Stimulated activated CD8-positive, alpha-beta memory T cell treated with anti-CD3 and anti-CD28 coated beads, Interleukin-7, amount 100 ng/mL, for 48 hours (primary cell): ENCODE measurements around the gene CST7.
A peak's percentile ranks its signal among the peaks of the same experiment; 100 is the strongest.
"Not testable (repeated sequence)": the region's sequence is repeated elsewhere in the genome, so short reads cannot be mapped to it uniquely, and the experiment has no call there.

Experiments used
- DNase-seq, 2 donors: peaks; one replicate each; pipeline ENCODE4 v3.0.0-alpha.2; 2020; ENCODE audit warnings: low read depth in 1 of 2; ENCODE audit errors: extremely low read depth in 1 of 2

Gene CST7

DNA sequence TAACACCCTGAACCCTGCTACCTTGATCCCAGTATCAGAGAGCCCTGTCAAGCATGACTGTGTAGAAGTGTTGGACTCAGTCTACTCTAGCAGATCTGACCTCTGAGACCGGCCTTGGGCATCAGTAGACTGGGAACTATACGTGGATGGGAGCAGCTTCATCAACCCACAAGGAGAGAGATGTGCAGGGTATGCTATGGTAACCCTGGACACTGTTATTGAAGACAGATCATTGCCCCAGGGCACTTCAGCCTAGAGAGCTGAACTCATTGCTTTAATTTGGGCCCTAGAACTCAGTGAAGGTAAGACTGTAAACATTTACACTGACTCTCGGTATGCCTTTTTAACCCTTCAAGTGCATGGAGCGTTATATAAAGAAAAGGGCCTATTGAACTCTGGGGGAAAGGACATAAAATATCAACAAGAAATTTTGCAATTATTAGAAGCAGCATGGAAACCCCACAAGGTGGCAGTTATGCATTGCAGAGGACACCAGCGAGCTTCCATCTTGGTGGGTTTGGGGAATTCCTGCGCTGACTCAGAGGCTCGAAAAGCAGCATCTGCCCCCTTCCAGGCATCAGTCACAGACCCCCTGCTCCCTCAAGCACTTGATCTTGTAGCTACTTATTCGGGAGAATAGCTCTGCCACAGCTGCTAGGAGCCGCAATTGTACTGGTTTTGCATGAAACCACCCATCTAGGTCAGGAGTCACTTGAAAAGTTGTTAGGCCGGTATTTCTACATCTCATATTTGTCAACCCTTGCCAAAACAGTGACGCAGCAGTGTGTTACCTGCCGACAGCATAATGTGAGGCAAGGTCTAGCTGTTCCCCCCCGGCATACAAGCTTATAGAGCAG is 19.0 kb upstream of the CST7 start:
- DNase-seq = not testable (repeated sequence)

- not testable (repeated sequence) for DNase-seq
These were observed 18.1 kb upstream of the CST7 start for GRCh38 chr20:24930724-24931688.

GRCh38 chr20:24931893-24932292 is 17.2 kb upstream of the CST7 start:
- DNase-seq = not testable (repeated sequence)

GRCh38 chr20:24933266-24933908 is 15.7 kb upstream of the CST7 start:
- DNase-seq = no peak

- no peak for DNase-seq
These were observed 14.9 kb upstream of the CST7 start for GRCh38 chr20:24934101-24934661.

- no peak for DNase-seq
These were observed 14.4 kb upstream of the CST7 start for GRCh38 chr20:24934716-24935115.

- no peak for DNase-seq
These were observed 13.9 kb upstream of the CST7 start for GRCh38 chr20:24935140-24935539.

DNA sequence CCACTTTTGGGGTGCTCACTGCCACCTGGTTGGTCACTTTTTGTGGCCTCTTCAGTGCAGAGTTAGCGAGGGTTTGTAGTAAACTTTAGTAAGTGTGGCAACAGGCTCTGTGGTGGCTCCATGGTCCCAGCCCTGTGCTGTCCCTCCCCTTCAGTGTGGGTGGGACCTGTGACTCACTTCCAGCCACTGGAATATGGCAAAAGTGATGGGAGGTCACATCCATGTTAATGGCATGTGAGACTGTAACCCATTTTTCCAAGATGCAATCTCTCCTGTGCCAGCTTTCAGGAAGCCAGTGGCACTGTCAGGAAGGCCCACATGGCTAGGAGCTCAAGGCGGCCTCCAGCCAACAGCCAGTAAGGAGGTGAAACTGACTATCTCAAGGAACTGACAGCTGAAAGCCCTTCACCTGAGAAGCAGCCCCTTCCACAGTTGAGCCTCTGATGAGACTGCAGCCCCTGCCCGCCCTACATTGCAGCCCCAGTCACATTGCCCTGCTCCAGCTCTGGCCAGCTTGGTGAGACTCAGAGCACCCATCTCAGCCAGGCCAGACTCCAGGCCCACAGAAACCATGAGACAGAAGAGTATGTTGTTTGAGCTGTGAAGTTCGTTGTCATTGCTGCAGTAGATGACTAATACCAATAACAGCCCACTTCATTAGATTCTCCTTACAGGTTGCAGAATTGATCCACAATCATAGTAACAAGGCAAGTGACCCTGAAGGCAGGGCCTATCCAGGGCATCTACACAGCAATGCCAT is 13.1 kb upstream of the CST7 start:
- DNase-seq = no peak

- DNase-seq = no peak
These were observed 12.3 kb upstream of the CST7 start for GRCh38 chr20:24936526-24937407.

DNA sequence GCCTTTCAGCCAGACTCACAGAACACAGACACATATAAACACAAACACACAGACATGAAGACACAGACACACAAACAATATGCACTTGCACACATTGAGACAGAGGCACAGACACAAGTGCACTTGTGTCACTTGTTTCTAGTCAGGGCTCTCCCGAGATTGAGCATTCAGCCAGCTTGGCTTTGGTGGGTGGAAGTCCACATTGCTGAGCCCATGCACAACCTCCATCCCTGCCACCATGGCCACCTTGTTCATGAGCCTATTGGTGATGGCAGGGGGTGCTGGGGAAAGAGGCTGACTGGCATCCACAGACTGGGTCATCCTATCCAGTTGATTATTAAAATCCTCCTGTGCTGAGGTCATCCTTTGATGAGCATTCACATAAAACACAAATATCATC is 11.5 kb upstream of the CST7 start:
- no peak for DNase-seq

DNA sequence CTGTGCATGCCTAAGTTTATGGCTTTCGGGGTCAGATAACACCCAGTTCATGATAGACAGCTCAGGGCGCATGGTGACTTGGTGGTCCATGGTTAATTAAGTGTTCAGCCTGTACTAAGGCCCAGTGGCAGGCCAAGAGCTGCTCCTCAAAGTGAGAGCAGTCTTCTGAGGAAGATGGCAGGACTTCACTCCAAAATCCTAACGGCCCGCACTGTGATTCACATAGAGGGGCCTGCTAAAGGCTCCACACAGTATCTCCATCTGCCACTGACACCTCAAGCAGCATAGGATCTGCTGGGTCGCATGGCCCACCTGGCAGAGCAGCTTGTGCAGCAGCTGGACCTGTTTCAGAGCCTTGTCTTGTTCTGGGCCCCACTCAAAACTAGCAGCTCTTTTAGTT is 10.6 kb upstream of the CST7 start:
- no peak for DNase-seq

GRCh38 chr20:24939036-24939435 is 10.0 kb upstream of the CST7 start:
- DNase-seq = no peak

DNA sequence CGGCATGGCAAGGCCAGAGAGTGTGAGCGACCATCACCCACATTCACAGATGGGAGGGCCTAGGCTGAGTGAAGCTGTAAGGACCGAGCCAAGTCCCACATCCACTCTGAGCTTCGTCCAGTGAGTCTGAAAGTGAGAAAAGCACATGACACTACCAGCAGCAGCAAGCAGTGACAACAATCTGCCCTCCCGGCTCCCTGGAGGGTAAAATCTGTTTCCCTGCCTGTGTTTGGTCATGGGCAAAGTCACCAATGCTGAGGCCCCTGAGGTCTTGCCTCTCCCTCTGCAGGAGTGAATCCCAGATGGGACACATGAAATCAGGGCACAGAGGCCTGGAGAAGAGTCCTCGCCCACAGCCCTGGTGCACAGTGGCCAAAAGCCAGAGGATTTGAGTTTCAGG is 6.4 kb upstream of the CST7 start:
- DNase-seq = no peak

GRCh38 chr20:24943196-24943595 is 5.9 kb upstream of the CST7 start:
- DNase-seq = no peak

DNA sequence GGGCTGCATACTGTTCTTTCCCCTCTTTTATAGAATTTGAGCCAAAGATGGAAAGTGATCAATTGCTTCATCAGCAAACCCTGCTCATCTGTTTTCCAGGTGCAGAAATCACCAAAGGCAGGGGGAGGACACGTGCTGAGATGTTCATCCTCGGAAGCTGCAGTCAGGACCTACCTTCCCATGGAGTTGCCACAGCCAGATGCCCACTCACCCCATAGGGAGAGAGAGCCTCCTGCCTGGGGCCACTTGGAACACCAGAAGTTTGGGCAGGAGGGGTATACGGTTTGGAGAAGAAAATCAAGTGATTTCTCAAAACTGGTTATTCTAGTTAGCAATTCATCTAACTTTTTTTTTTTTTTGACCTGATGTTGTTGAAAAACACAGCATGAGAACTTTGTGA is 5.3 kb upstream of the CST7 start:
- no peak for DNase-seq

GRCh38 chr20:24946376-24946775 is 2.7 kb upstream of the CST7 start:
- DNase-seq = not testable (repeated sequence)

- not testable (repeated sequence) for DNase-seq
These were observed 602 bp upstream of the CST7 start for GRCh38 chr20:24948396-24948938.

- DNase-seq = peak in 1 of 2 donors; percentile 18
These were observed 673 bp downstream of the CST7 start for GRCh38 chr20:24949756-24950127.
